OCI-LY3 (cell line): Measurements from ENCODE around the gene GABARAPL1.

Experiments used
- H2AFZ ChIP-seq: fragments of 200-600, 300-600 bp; shearing (Covaris generic); 2 replicates; pipeline ENCODE4 v1.6.0; 2014; ENCODE audit warnings: antibody characterized with exemption, low read depth, low read length
- H3K27ac ChIP-seq: fragments of 200-600, 300-600 bp; sonication (generic); 2 replicates; pipeline ENCODE4 v1.5.1; 2014; ENCODE audit warnings: mild to moderate bottlenecking, low read length, moderate library complexity, mixed read lengths
- H3K27me3 ChIP-seq: fragments of 200-600, 300-600 bp; sonication (generic); 2 replicates; pipeline ENCODE4 v1.6.1; 2014; ENCODE audit warnings: low read depth, low read length, mixed read lengths
- H3K36me3 ChIP-seq: fragments of 200-600, 300-600 bp; sonication (generic); replicated peaks from 2 replicates; pipeline ENCODE3; 2014; ENCODE audit warnings: low read depth, low read length, mixed read lengths
- H3K4me1 ChIP-seq: fragments of 300-600, 200-600 bp; sonication (generic); 2 replicates; pipeline ENCODE4 v1.6.1; 2014; ENCODE audit warnings: low read length, mixed read lengths
- H3K4me2 ChIP-seq: fragments of 200-600, 300-600 bp; sonication (generic); 2 replicates; pipeline ENCODE4 v1.6.1; 2014; ENCODE audit warnings: low read length, mixed read lengths
- H3K4me3 ChIP-seq: fragments of 300-600, 200-600 bp; sonication (generic); 2 replicates; pipeline ENCODE4 v1.5.1; 2014; ENCODE audit warnings: antibody characterized with exemption, mild to moderate bottlenecking, low read length, moderate library complexity
- H3K79me2 ChIP-seq: fragments of 300-600, 200-600 bp; shearing (Covaris generic); 2 replicates; pipeline ENCODE4 v1.6.1; 2014; ENCODE audit warnings: mild to moderate bottlenecking, low read length, mixed read lengths
- H3K9ac ChIP-seq: fragments of 300-600, 200-600 bp; shearing (Covaris generic); 2 replicates; pipeline ENCODE4 v1.6.0; 2014; ENCODE audit warnings: mild to moderate bottlenecking, low read length, moderate library complexity
- H3K9me3 ChIP-seq: fragments of 200-600, 300-600 bp; shearing (Covaris generic); 2 replicates; pipeline ENCODE4 v1.6.1; 2014; ENCODE audit warnings: low read length, mixed read lengths; ENCODE audit not compliant: insufficient read depth
- H4K20me1 ChIP-seq: fragments of 200-600, 300-600 bp; sonication (generic); 2 replicates; pipeline ENCODE4 v1.6.1; 2016; ENCODE audit warnings: low read length, mixed read lengths; ENCODE audit not compliant: insufficient read depth
- EZH2phosphoT487 ChIP-seq: fragments of 200-600 bp; shearing (Covaris generic); IDR thresholded peaks from 2 replicates; pipeline ENCODE4 v1.6.1; 2018; ENCODE audit warnings: antibody characterized with exemption, mixed run types, low read depth
- TF ChIP-seq, protein P1 (sequence below): fragments of 200-600, 300-600 bp; sonication (generic); IDR thresholded peaks from 2 replicates; pipeline ENCODE4 v1.5.1; 2014; ENCODE audit warnings: antibody characterized with exemption, low read length, low read depth

Gene GABARAPL1

GRCh38 chr12:10249690-10250455, 37.2 kb downstream of the GABARAPL1 start:
- Histone ChIP-seq H3K9me3 (no peaks in the 10 kb centered on the region), H4K20me1 (no peaks in the 10 kb centered on the region), H3K4me3 (no peak overlapping the region), H3K79me2 (no peaks in the 10 kb centered on the region), H3K4me1 (0 out of 2 replicates have a peak, but pooled peaks cover 2% of the 10 kb centered on the region), H3K36me3 (no peaks in the 10 kb centered on the region), H3K4me2 (no peak overlapping the region), H3K27ac (no peak overlapping the region), H2AFZ (no peak overlapping the region), H3K27me3 (peaks cover 18% of the 10 kb centered on the region; the same call in 1 of the 2 replicates), H3K9ac (no peak overlapping the region)
- TF ChIP-seq EZH2phosphoT487 = no peak
- TF ChIP-seq, protein P1, sequence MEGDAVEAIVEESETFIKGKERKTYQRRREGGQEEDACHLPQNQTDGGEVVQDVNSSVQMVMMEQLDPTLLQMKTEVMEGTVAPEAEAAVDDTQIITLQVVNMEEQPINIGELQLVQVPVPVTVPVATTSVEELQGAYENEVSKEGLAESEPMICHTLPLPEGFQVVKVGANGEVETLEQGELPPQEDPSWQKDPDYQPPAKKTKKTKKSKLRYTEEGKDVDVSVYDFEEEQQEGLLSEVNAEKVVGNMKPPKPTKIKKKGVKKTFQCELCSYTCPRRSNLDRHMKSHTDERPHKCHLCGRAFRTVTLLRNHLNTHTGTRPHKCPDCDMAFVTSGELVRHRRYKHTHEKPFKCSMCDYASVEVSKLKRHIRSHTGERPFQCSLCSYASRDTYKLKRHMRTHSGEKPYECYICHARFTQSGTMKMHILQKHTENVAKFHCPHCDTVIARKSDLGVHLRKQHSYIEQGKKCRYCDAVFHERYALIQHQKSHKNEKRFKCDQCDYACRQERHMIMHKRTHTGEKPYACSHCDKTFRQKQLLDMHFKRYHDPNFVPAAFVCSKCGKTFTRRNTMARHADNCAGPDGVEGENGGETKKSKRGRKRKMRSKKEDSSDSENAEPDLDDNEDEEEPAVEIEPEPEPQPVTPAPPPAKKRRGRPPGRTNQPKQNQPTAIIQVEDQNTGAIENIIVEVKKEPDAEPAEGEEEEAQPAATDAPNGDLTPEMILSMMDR = no peak

GRCh38 chr12:10251669-10252068, 39.0 kb downstream of the GABARAPL1 start:
- H3K4me3 ChIP-seq = no peak overlapping the region
- no peak overlapping the region for H3K9ac ChIP-seq
- no peak overlapping the region for H2AFZ ChIP-seq
- H3K9me3 ChIP-seq = no peaks in the 10 kb centered on the region
- no peak for TF ChIP-seq EZH2phosphoT487
- TF ChIP-seq, protein P1 = no peak
- H3K4me1 ChIP-seq = 0 out of 2 replicates have a peak, but pooled peaks cover 2% of the 10 kb centered on the region
- no peak overlapping the region for H3K27ac ChIP-seq
- no peaks in the 10 kb centered on the region for H3K36me3 ChIP-seq
- no peaks in the 10 kb centered on the region for H3K79me2 ChIP-seq
- H3K27me3 ChIP-seq = peaks cover 12% of the 10 kb centered on the region; the same call in 1 of the 2 replicates
- H3K4me2 ChIP-seq = no peak overlapping the region
- no peaks in the 10 kb centered on the region for H4K20me1 ChIP-seq

GRCh38 chr12:10252201-10252600, 39.5 kb downstream of the GABARAPL1 start:
- H3K4me3 ChIP-seq = no peak overlapping the region
- no peaks in the 10 kb centered on the region for H3K9me3 ChIP-seq
- no peaks in the 10 kb centered on the region for H3K36me3 ChIP-seq
- H3K4me2 ChIP-seq = no peak overlapping the region
- 0 out of 2 replicates have a peak, but pooled peaks cover 2% of the 10 kb centered on the region for H3K4me1 ChIP-seq
- H4K20me1 ChIP-seq = no peaks in the 10 kb centered on the region
- H3K9ac ChIP-seq = no peak overlapping the region
- no peak overlapping the region for H2AFZ ChIP-seq
- H3K27me3 ChIP-seq = peaks cover 12% of the 10 kb centered on the region; the same call in 1 of the 2 replicates
- no peaks in the 10 kb centered on the region for H3K79me2 ChIP-seq
- no peak overlapping the region for H3K27ac ChIP-seq
- TF ChIP-seq, protein P1 = no peak
- no peak for TF ChIP-seq EZH2phosphoT487

- no peak for TF ChIP-seq EZH2phosphoT487
- TF ChIP-seq, protein P1 = no peak
- Histone ChIP-seq H3K4me1 (no peaks in the 10 kb centered on the region), H3K27me3 (0 out of 2 replicates have a peak, but pooled peaks cover 3% of the 10 kb centered on the region), H4K20me1 (no peaks in the 10 kb centered on the region), H3K4me2 (no peak overlapping the region), H3K9ac (no peak overlapping the region), H3K4me3 (no peak overlapping the region), H3K27ac (no peak overlapping the region), H3K36me3 (no peaks in the 10 kb centered on the region), H2AFZ (no peak overlapping the region), H3K79me2 (no peaks in the 10 kb centered on the region), H3K9me3 (no peaks in the 10 kb centered on the region)
Observed at GRCh38 chr12:10256064-10256463, 43.4 kb downstream of the GABARAPL1 start.
